Hepatocyte (in vitro differentiated cells): Measurements from ENCODE around the gene HOXA5.

Experiments used
- CTCF ChIP-seq: fragments of 200-600 bp; sonication (generic); IDR thresholded peaks from 2 replicates; pipeline ENCODE4 v1.5.1; 2016; ENCODE audit warnings: antibody characterized with exemption, mild to moderate bottlenecking; ENCODE audit not compliant: poor library complexity
- EZH2 ChIP-seq: fragments of 200-600 bp; sonication (generic); IDR thresholded peaks from 2 replicates; pipeline ENCODE4 v1.6.1; 2016; ENCODE audit warnings: antibody characterized with exemption, mild to moderate bottlenecking, borderline replicate concordance

GRCh38 chr7:27106901-27107240 is 36.6 kb downstream of the HOXA5 start:
- TF ChIP-seq CTCF, result no peak
- TF ChIP-seq EZH2, result peak; percentile 22
